SK-N-SH (cell line): Measurements from ENCODE around the gene NELFA. TPM values are rescaled to one million over a fixed set of nuclear protein-coding genes. Genes with fewer than 3 reads are reported as not detected.

ENCODE experiments used
- CTCF ChIA-PET: fragments of 300-600, 350-600 bp; formaldehyde crosslinking; extraction: SDS; loops from one replicate; lab custom pipeline; 2021; lab: Yijun Ruan, JAX
- POLR2A ChIA-PET: fragments of 350-600 bp; sonication (Branson Sonifier 250); formaldehyde crosslinking; extraction: SDS; loops from one replicate; lab custom pipeline; 2020; ENCODE audit warnings: antibody characterized with exemption, inconsistent platforms; lab: Yijun Ruan, JAX
- DNase-seq: peaks from one replicate; pipeline ENCODE4 v3.0.0; 2012
- H2AFZ ChIP-seq: fragments of 200-600 bp; sonication (generic); 2 replicates; pipeline ENCODE4 v1.8.1; 2016; ENCODE audit warnings: antibody characterized with exemption, mild to moderate bottlenecking, low read depth
- H3F3A ChIP-seq: fragments of 200-600 bp; sonication (generic); replicated peaks from 2 replicates; pipeline ENCODE3; 2016; ENCODE audit warnings: antibody characterized with exemption, mild to moderate bottlenecking; ENCODE audit not compliant: insufficient read depth
- H3K27ac ChIP-seq, 2 experiments: fragments of 200-500 bp in 1 of 2; fragments of 200-600 bp in 1 of 2; sonication (Bioruptor generic) in 1 of 2; sonication (generic), shearing (Covaris generic) in 1 of 2; 2 replicates each; pipeline versions ENCODE4 v1.5.1 to v1.6.1; 2014 to 2016; ENCODE audit warnings: low read depth in 2 of 2, inconsistent platforms in 1 of 2, low read length in 1 of 2, mild to moderate bottlenecking in 1 of 2, mixed read lengths in 1 of 2
- H3K27me3 ChIP-seq: fragments of 200-600 bp; sonication (generic), shearing (Covaris generic); 2 replicates; pipeline ENCODE4 v1.6.1; 2016; ENCODE audit warnings: mixed run types; ENCODE audit not compliant: insufficient read depth
- H3K36me3 ChIP-seq, 2 experiments: fragments of 200-500 bp in 1 of 2; fragments of 200-600 bp in 1 of 2; sonication (Bioruptor generic) in 1 of 2; sonication (generic) in 1 of 2; replicated peaks in 1 of 2; 2 replicates each; pipeline versions ENCODE3 to v1.5.1; 2014 to 2016; ENCODE audit warnings: low read length in 1 of 2, mild to moderate bottlenecking in 1 of 2; ENCODE audit not compliant: insufficient read depth in 2 of 2, control insufficient read depth in 1 of 2
- H3K4me1 ChIP-seq, 2 experiments: fragments of 200-500 bp in 1 of 2; fragments of 200-600 bp in 1 of 2; sonication (Bioruptor generic) in 1 of 2; sonication (generic), shearing (Covaris generic) in 1 of 2; 2 replicates each; pipeline versions ENCODE4 v1.5.1 to v1.6.1; 2014 to 2016; ENCODE audit warnings: low read depth in 1 of 2, low read length in 1 of 2, mixed run types in 1 of 2; ENCODE audit not compliant: insufficient read depth in 2 of 2, control insufficient read depth in 1 of 2
- H3K4me2 ChIP-seq: fragments of 200-600 bp; sonication (generic), shearing (Covaris generic); 2 replicates; pipeline ENCODE4 v1.6.1; 2017; ENCODE audit warnings: mixed run types
- H3K4me3 ChIP-seq, 2 experiments: fragments of 200-500 bp in 1 of 2; fragments of 200-600 bp in 1 of 2; sonication (Bioruptor generic) in 1 of 2; sonication (generic), shearing (Covaris generic) in 1 of 2; 2 replicates each; pipeline versions ENCODE4 v1.5.1 to v1.8.1; 2014 to 2016; ENCODE audit warnings: low read depth in 2 of 2, inconsistent platforms in 1 of 2, low read length in 1 of 2, mild to moderate bottlenecking in 1 of 2, mixed read lengths in 1 of 2, moderate library complexity in 1 of 2
- H3K79me2 ChIP-seq: fragments of 200-600 bp; sonication (generic); 2 replicates; pipeline ENCODE4 v1.8.1; 2017; ENCODE audit warnings: mild to moderate bottlenecking; ENCODE audit not compliant: insufficient read depth
- H3K9ac ChIP-seq: fragments of 200-600 bp; sonication (generic); 2 replicates; pipeline ENCODE4 v1.6.1; 2017; ENCODE audit warnings: mixed run types
- H3K9me2 ChIP-seq: fragments of 200-600 bp; sonication (generic); 2 replicates; pipeline ENCODE4 v1.6.1; 2017; ENCODE audit warnings: mixed run types
- H3K9me3 ChIP-seq: fragments of 200-600 bp; sonication (generic); 2 replicates; pipeline ENCODE4 v1.6.1; 2017; ENCODE audit warnings: mixed run types, mild to moderate bottlenecking, moderate library complexity
- H4K20me1 ChIP-seq: fragments of 200-600 bp; sonication (generic); 2 replicates; pipeline ENCODE4 v1.6.1; 2017; ENCODE audit warnings: mild to moderate bottlenecking, mixed run types; ENCODE audit not compliant: insufficient read depth
- CHD2 ChIP-seq: fragments of 150-350 bp; IDR thresholded peaks from 2 replicates; pipeline ENCODE4 v1.6.1; 2018; ENCODE audit warnings: low read length; ENCODE audit not compliant: partially characterized antibody
- ELF1 ChIP-seq: IDR thresholded peaks from 2 replicates; pipeline ENCODE4 v1.4.0; 2012
- EZH2phosphoT487 ChIP-seq: fragments of 200-600 bp; sonication (generic); IDR thresholded peaks from 2 replicates; pipeline ENCODE4 v1.6.1; 2017; ENCODE audit warnings: low read depth, mixed run types, mild to moderate bottlenecking, antibody characterized with exemption, moderate library complexity, borderline replicate concordance
- FOXJ3 ChIP-seq: sonication (generic); formaldehyde crosslinking; IDR thresholded peaks from 2 replicates; pipeline ENCODE4 v1.5.1; 2020; ENCODE audit warnings: mild to moderate bottlenecking, missing genetic modification reagents
- FOXM1 ChIP-seq: IDR thresholded peaks from 2 replicates; pipeline ENCODE4 v1.4.0; 2012; ENCODE audit warnings: low read depth, mild to moderate bottlenecking
- GABPA ChIP-seq: IDR thresholded peaks from 2 replicates; pipeline ENCODE4 v1.4.0; 2012; ENCODE audit warnings: low read depth, mild to moderate bottlenecking
- GATA2 ChIP-seq: sonication (generic); formaldehyde crosslinking; IDR thresholded peaks from 2 replicates; pipeline ENCODE4 v1.5.0; 2020; ENCODE audit warnings: mild to moderate bottlenecking, missing genetic modification reagents
- MAX ChIP-seq: IDR thresholded peaks from 2 replicates; pipeline ENCODE4 v1.4.0; 2012; ENCODE audit warnings: low read depth
- MEF2A ChIP-seq: IDR thresholded peaks from 2 replicates; pipeline ENCODE4 v1.4.0; 2012; ENCODE audit warnings: low read depth, borderline replicate concordance
- NFIC ChIP-seq: IDR thresholded peaks from 2 replicates; pipeline ENCODE4 v1.4.0; 2012; ENCODE audit warnings: borderline replicate concordance
- PBX3 ChIP-seq: IDR thresholded peaks from 2 replicates; pipeline ENCODE4; 2012
- RCOR1 ChIP-seq: fragments of 150-350 bp; IDR thresholded peaks from 2 replicates; pipeline ENCODE4 v1.6.1; 2017; ENCODE audit warnings: antibody characterized with exemption, low read length
- REST ChIP-seq: IDR thresholded peaks from 2 replicates; pipeline ENCODE4 v1.6.1; 2012; ENCODE audit warnings: mild to moderate bottlenecking, low read depth, low read length, moderate library complexity
- RFX5 ChIP-seq: IDR thresholded peaks from 2 replicates; pipeline ENCODE4 v1.6.1; 2012; ENCODE audit warnings: mild to moderate bottlenecking, improper control_type of control experiment, low read length
- TAF1 ChIP-seq: IDR thresholded peaks from 2 replicates; pipeline ENCODE4 v1.6.1; 2012; ENCODE audit warnings: low read depth, mild to moderate bottlenecking, low read length, moderate library complexity, borderline replicate concordance
- TCF12 ChIP-seq: IDR thresholded peaks from 2 replicates; pipeline ENCODE4 v1.4.0; 2012
- TEAD4 ChIP-seq: IDR thresholded peaks from 2 replicates; pipeline ENCODE4 v1.4.0; 2012; ENCODE audit warnings: mild to moderate bottlenecking, borderline replicate concordance; ENCODE audit not compliant: insufficient read depth
- YY1 ChIP-seq: IDR thresholded peaks from 2 replicates; pipeline ENCODE4 v1.4.0; 2012; ENCODE audit warnings: low read depth, mild to moderate bottlenecking
- WGBS: methylation state at CpG from one replicate; pipeline ENCODE4 v1.1.6; 2017; ENCODE audit warnings: low lambda C conversion rate; 5-methylcytosine and 5-hydroxymethylcytosine counted together
- polyA plus RNA-seq, 3 experiments: library from polyadenylated mRNA; depleted of rRNA; stranded (reverse); fragments of >200 nt; gene quantifications; 2 replicates each; pipeline ENCODE4 v1.2.3, GENCODE V29; 2012

The NELFA gene
- polyA plus RNA-seq, 1 of the 3 experiments (the other 2 are of a cell fraction), result 26.8 TPM

GRCh38 chr4:1987296-1987695, 21.5 kb downstream of the NELFA start (continued):
- TF ChIP-seq REST, result no peak
- TF ChIP-seq TCF12, result no peak
- TF ChIP-seq TAF1, result no peak
- no peak for TF ChIP-seq FOXJ3 (CRISPR knock-in tag)
- TF ChIP-seq TEAD4, result no peak

GRCh38 chr4:1986578-1987210, 22.1 kb downstream of the NELFA start:
- Histone ChIP-seq H3F3A (peaks cover 10% of the 10 kb centered on the region), H3K4me1 (peaks cover 0 to 24% of the 10 kb centered on the region in 2 experiments; a peak in 1 of 4 replicates), H2AFZ (no peak overlapping the region), H3K36me3 (peaks cover 12 to 76% of the 10 kb centered on the region in 2 experiments), H3K4me3 (no peak overlapping the region), H3K79me2 (peaks cover 8% of the 10 kb centered on the region; the same call in 1 of the 2 replicates), H3K9me3 (no peaks in the 10 kb centered on the region), H3K4me2 (no peak overlapping the region), H3K9ac (no peak overlapping the region), H3K27ac (no peak overlapping the region; a peak in 1 of 4 replicates), H3K9me2 (no peaks in the 10 kb centered on the region), H3K27me3 (no peaks in the 10 kb centered on the region), H4K20me1 (0 out of 2 replicates have a peak, but pooled peaks cover 5% of the 10 kb centered on the region)
- ChIA-PET CTCF (no interaction called here), POLR2A (interaction anchor here (0.5 to 0.6 kb wide), 2 partner anchors 25 to 856 kb away, joined by 3 to 4 read pairs; no protein-coding TSS in a partner anchor)
- WGBS, result 84% methylated on average over 9 of the region's 22 CpGs
- DNase-seq, result peak; percentile 20
- no peak for TF ChIP-seq MEF2A
- TF ChIP-seq YY1, result no peak
- no peak for TF ChIP-seq TAF1
- no peak for TF ChIP-seq FOXM1
- TF ChIP-seq PBX3, result no peak
- no peak for TF ChIP-seq GATA2 (CRISPR knock-in tag)
- TF ChIP-seq FOXJ3 (CRISPR knock-in tag), result no peak
- no peak for TF ChIP-seq TEAD4
- no peak for TF ChIP-seq ELF1
- no peak for TF ChIP-seq NFIC
- TF ChIP-seq CHD2, result no peak
- TF ChIP-seq EZH2phosphoT487, result no peak
- no peak for TF ChIP-seq RFX5
- no peak for TF ChIP-seq GABPA
- TF ChIP-seq MAX, result no peak
- TF ChIP-seq REST, result no peak
- no peak for TF ChIP-seq RCOR1
